ENCODE data around the gene COA6.

The COA6 gene, protein sequence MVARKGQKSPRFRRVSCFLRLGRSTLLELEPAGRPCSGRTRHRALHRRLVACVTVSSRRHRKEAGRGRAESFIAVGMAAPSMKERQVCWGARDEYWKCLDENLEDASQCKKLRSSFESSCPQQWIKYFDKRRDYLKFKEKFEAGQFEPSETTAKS

DNA sequence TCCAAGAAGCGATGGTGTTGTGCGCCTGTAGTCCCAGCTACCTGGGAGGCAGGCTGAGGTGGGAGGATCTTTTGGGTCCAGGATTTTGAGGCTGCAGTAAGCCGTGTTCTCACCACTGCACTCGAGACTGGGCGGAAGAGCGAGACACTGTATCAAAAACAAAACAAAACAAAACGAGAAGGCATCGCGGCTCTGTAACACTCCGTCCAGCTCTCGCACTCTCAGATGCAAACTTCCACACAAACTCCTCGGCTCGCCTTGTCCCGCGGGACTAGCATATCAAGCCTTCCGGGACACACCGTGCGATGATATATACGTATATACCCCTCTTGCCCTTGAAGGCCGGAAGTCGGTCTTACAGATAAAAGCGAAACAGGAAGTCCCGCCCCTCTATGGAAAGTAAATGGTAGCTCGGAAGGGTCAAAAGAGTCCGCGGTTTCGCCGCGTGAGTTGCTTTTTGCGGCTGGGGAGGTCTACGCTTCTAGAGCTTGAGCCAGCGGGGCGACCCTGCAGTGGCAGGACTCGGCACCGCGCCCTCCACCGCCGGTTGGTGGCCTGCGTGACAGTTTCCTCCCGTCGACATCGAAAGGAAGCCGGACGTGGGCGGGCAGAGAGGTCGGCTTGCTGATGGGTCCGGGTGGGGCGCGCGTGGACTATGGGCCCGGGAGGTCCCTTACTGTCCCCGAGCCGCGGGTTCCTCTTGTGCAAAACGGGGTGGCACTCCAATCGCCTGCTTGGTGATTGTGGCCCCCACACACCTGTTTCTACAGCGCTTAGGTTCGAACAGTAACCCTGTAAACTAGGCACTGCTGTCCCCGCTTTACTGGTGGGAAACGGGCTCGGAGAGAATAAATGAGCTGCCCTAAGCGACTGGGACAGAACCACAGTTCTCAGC, at the start of gene COA6:
COA6 (plus strand) TSS at position 393 of the 895 bp plus-strand sequence; CDS start at position 404, 11 bp downstream.
- peak; percentile 89 for DNase-seq (ENCODE audit: extremely low spot score)
- no peak for TF ChIP-seq CTCF (IDR thresholded peaks at IDR 0.05; ENCODE audit: control extremely low read depth, extremely low read depth, low read depth, missing control alignments)
- POLR2A ChIA-PET: interaction anchor here (0.5 kb wide), 1 partner anchor 854 kb away, joined by 3 read pairs; no protein-coding TSS in a partner anchor
- CTCF ChIA-PET: interaction anchor here (0.6 to 1.5 kb wide), 6 partner anchors 9 to 1131 kb away, joined by 3 to 4 read pairs (median 3); no protein-coding TSS in a partner anchor

DNA sequence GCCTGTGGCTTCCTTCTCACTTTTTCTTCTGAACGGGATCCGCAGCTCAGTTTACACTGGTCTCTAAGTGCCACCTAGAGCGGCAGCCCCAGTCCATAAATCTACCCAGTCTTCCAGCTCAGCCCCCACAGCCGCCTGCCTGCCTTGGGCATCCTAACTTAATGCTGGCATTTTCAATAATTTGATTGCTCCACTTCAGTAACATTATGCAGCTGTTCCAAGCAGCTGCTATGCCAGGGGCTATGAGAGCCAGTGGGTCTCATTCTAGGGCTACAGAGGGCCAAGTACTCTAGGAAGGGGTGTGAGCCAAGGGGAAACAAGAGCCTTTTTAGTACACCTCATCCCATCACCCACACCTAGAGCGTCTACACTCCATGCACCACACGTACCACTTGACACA, 48.4 kb upstream of the COA6 start:
- TF ChIP-seq CTCF (IDR thresholded peaks at IDR 0.05; ENCODE audit: control extremely low read depth, extremely low read depth, low read depth, missing control alignments): no peak

GRCh38 chr1:234325878-234326496, 47.3 kb upstream of the COA6 start:
- ChIA-PET POLR2A (no interaction called here), CTCF (interaction anchor here (0.8 to 10.2 kb wide), 19 partner anchors 8 to 1053 kb away, joined by 3 to 130 read pairs (median 3); no protein-coding TSS in a partner anchor)
- DNase-seq (ENCODE audit: extremely low spot score): no peak

More for the DNA sequence above, 48.4 kb upstream of the COA6 start:
- no peak for DNase-seq (ENCODE audit: extremely low spot score)
- CTCF ChIA-PET: interaction anchor here (1.0 to 10.2 kb wide), 4 partner anchors 11 to 212 kb away, joined by 3 to 130 read pairs (median 10); no protein-coding TSS in a partner anchor
- POLR2A ChIA-PET: no interaction called here

GRCh38 chr1:234326497-234327366, 46.5 kb upstream of the COA6 start:
- ChIA-PET POLR2A (no interaction called here), CTCF (interaction anchor here (0.7 to 10.2 kb wide), 23 partner anchors 9 to 1053 kb away, joined by 3 to 130 read pairs (median 3); no protein-coding TSS in a partner anchor)
- DNase-seq (ENCODE audit: extremely low spot score): peak; percentile 73
- TF ChIP-seq CTCF (IDR thresholded peaks at IDR 0.05; ENCODE audit: control extremely low read depth, extremely low read depth, low read depth, missing control alignments): peak; percentile 87

More at GRCh38 chr1:234325878-234326496, 47.3 kb upstream of the COA6 start:
- no peak for TF ChIP-seq CTCF (IDR thresholded peaks at IDR 0.05; ENCODE audit: control extremely low read depth, extremely low read depth, low read depth, missing control alignments)

DNA sequence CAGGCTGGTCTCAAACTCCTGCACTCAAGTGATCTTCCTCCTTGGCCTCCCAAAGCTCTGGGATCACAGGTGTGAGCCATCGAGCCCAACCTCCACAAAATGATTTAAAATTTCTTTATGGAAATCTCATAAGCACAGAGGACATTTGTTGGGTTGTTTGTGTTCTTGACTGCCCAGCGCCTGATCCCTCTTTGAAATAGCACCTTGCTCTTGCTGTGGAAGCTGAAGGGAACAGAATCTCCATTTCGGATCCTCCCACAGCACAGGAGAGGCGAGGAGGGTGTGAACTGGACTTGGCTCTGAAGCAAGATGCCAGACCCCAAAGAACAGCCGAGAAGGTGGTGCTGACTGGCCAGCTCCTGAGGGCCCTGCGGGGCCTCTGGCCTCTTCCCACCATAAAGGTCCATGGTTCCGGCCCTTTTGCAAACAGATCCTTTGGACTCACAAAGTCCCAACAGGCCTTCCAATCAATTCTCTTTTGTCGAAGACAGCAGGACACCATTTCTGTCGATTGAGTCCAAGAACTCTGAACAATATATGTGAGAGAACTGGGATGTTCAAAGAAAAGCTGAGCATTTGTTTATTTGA, 45.6 kb upstream of the COA6 start:
- ChIA-PET CTCF (interaction anchor here (0.7 to 10.2 kb wide), 14 partner anchors 10 to 1089 kb away, joined by 3 to 130 read pairs (median 4); no protein-coding TSS in a partner anchor), POLR2A (no interaction called here)
- no peak for TF ChIP-seq CTCF (IDR thresholded peaks at IDR 0.05; ENCODE audit: control extremely low read depth, extremely low read depth, low read depth, missing control alignments)
- DNase-seq (ENCODE audit: extremely low spot score): no peak
